GM12873 (cell line): ENCODE data around the gene PLEKHM3.

ENCODE experiments used
- TF ChIP-seq, protein P1 (sequence below): IDR thresholded peaks from 2 replicates; pipeline ENCODE4 v1.5.1; 2012; ENCODE audit warnings: low read depth, mild to moderate bottlenecking, moderate library complexity, low read length, control low read depth; ENCODE audit not compliant: insufficient read depth; ENCODE audit errors: missing control alignments

PLEKHM3 gene

GRCh38 chr2:207939342-207940108, 85.8 kb downstream of the PLEKHM3 start:
- TF ChIP-seq, protein P1, sequence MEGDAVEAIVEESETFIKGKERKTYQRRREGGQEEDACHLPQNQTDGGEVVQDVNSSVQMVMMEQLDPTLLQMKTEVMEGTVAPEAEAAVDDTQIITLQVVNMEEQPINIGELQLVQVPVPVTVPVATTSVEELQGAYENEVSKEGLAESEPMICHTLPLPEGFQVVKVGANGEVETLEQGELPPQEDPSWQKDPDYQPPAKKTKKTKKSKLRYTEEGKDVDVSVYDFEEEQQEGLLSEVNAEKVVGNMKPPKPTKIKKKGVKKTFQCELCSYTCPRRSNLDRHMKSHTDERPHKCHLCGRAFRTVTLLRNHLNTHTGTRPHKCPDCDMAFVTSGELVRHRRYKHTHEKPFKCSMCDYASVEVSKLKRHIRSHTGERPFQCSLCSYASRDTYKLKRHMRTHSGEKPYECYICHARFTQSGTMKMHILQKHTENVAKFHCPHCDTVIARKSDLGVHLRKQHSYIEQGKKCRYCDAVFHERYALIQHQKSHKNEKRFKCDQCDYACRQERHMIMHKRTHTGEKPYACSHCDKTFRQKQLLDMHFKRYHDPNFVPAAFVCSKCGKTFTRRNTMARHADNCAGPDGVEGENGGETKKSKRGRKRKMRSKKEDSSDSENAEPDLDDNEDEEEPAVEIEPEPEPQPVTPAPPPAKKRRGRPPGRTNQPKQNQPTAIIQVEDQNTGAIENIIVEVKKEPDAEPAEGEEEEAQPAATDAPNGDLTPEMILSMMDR, result no peak

- TF ChIP-seq, protein P1, result no peak
Measured at GRCh38 chr2:207938886-207939285, 86.4 kb downstream of the PLEKHM3 start.

GRCh38 chr2:207938415-207938814, 86.9 kb downstream of the PLEKHM3 start:
- TF ChIP-seq, protein P1, result no peak

DNA sequence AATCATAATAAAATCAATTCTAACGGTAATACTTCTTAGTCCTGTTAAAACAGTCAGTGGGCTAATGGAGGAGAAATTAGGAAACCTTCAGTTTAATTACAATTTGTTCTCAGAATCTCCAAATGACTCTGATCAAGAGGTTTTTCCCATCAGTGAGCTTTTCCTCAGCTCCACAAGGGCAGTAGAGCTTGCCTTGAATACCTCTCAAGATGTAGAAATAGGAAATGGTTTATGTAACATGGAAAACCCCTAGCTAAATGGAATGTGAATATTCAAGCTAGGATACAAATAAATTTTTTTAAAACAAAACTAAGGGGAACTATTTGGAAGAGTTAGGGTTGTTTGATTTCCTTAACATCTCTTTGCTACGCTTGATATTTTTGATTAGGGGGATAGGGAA, 87.5 kb downstream of the PLEKHM3 start:
- TF ChIP-seq, protein P1, result no peak

DNA sequence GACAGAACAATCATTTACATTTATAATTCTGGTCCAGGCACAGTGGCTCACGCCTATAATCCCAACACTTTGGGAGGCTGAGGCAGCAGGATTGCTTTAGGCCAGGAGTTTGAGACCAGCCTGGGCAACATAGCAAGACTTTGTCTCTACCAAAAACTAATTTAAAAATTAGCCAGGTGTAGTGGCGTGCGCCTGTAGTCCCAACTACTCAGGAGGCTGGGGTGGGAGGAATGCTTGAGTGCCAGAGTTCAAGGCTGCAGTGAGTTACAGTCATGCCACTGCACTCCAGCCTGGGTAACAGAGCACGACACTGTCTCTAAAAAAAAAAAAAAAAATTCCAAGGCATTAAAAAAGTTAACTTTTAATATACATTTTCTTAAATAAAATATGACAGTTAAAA, 88.1 kb downstream of the PLEKHM3 start:
- TF ChIP-seq, protein P1, result no peak

DNA sequence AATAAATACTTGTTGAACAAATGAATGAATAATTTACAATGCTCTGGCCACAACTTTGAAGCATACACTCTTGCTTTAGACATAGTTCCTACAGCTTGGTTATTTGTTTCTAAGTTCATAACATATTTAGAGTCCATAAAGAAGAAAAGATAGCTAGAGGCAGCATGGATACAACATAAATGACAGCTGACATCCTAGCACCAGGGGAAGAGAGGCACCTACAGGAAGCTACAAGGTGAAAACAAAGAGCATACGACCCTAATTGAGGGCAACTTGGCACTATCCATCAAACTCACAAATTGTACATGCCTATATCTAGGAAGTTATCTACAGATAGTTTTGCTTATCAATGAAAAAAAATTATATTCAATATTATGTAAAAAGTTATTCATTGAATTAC, 88.9 kb downstream of the PLEKHM3 start:
- TF ChIP-seq, protein P1, result no peak

DNA sequence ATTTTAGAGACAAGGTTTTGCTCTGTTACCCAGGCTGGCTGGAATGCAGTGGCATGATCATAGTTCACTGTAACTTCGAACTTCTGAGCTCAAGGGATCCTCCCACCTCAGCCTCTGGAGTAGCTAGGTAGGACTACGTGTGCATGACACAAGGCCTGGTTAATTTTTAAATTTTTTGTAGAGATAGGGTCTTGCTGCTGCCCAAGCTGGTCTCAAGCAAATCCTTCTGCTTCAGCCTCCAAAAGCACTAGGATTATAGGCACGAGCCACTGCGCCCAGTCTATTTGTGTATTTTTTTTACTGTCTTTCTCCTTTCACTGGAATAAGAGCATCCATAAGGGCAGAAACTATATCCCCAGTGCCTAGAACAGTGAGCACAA, 89.3 kb downstream of the PLEKHM3 start:
- TF ChIP-seq, protein P1, result no peak
